Psoas muscle (tissue), 8 donors: ENCODE results near the gene EDDM3A. TPM values are rescaled to one million over a fixed set of nuclear protein-coding genes. Genes with fewer than 3 reads are reported as not detected.
A peak's percentile ranks its signal among the peaks of the same experiment; 100 is the strongest.

Experiments
- ATAC-seq, 4 donors: fragments of 200-7000 bp; cut with Tn5 transposase; one replicate each; pipeline ENCODE4 v1.9.1; 2020; ENCODE audit warnings: moderate library complexity in 3 of 4, mild to moderate bottlenecking in 2 of 4
- DNase-seq, 2 donors: peaks; one replicate each; pipeline ENCODE4 v3.0.0-alpha.2; 2020
- H3K27ac ChIP-seq: fragments of 200-600 bp; one replicate; pipeline ENCODE4 v1.8.0; 2022
- H3K27me3 ChIP-seq, 3 donors: fragments of 200-600 bp in 1 of 3; one replicate each; pipeline versions ENCODE4 v1.6.1 to v1.8.0; 2013 to 2022; ENCODE audit warnings: low read length in 2 of 3, mild to moderate bottlenecking in 2 of 3, moderate library complexity in 1 of 3; ENCODE audit not compliant: insufficient read depth in 3 of 3
- H3K36me3 ChIP-seq, 2 donors: fragments of 200-600 bp in 1 of 2; one replicate each; pipeline versions ENCODE4 v1.6.1 to v1.8.0; 2013 to 2022; ENCODE audit warnings: low read depth in 1 of 2, mild to moderate bottlenecking in 1 of 2, moderate library complexity in 1 of 2; ENCODE audit not compliant: insufficient read depth in 1 of 2
- H3K4me1 ChIP-seq: fragments of 200-600 bp; one replicate; pipeline ENCODE4 v1.8.0; 2022
- H3K4me3 ChIP-seq: fragments of 200-600 bp; one replicate; pipeline ENCODE4 v1.8.0; 2022; ENCODE audit warnings: mild to moderate bottlenecking
- H3K9me3 ChIP-seq: fragments of 200-600 bp; one replicate; pipeline ENCODE4 v1.8.0; 2022
- CTCF ChIP-seq: fragments of 200-600 bp; IDR thresholded peaks from one replicate; pipeline ENCODE4 v1.8.0; 2022; ENCODE audit warnings: antibody characterized with exemption
- WGBS, 3 donors: extraction: QIAGEN DNeasy Blood & Tissue Kit; methylation state at CpG; one replicate each; pipeline versions ENCODE4 v1.1.6 to v1.1.7; 2013; 5-methylcytosine and 5-hydroxymethylcytosine counted together
- intact Hi-C, 2 donors: fragments of 100-400 bp; cut with DNase I; formaldehyde crosslinking; loops; one replicate each; pipeline versions ENCODE4 v1.11.0 to v1.14.2; 2022
- polyA plus RNA-seq, 3 donors: library from polyadenylated mRNA; stranded (reverse); fragments of 200-250 nt; gene quantifications; one replicate each; pipeline ENCODE4 v1.2.3, GENCODE V29; 2013
- total RNA-seq, 4 donors: library from RNA; stranded (reverse); fragmentation: NEBNext Ultra II Directional in 2 of 4; extraction: Animal tissue kit (Norgen Biotek cat#: 25700) in 2 of 4; gene quantifications; one replicate each; pipeline versions ENCODE4 v1.2.1 to v1.2.4, GENCODE V29; 2021 to 2023
- donor health status: healthy with polysubstance abuse.
- donor health status: DM: no; HTN: no; CAD: no; lungs with moderate emphysema.
- donor health status: Bipolar disorder and iron deficiency.
- donor health status: healthy.
- donor health status: DM: yes; HTN: yes; CAD: no.
- donor health status: DM: no; HTN: no; CAD: no.
- donor health status: DM: no; HTN: no; CAD: no.
- donor health status: DM: yes; HTN: yes; CAD: no.

Gene EDDM3A
- total and polyA plus RNA-seq, 7 donors = 0.03 TPM; not detected in 6

DNA sequence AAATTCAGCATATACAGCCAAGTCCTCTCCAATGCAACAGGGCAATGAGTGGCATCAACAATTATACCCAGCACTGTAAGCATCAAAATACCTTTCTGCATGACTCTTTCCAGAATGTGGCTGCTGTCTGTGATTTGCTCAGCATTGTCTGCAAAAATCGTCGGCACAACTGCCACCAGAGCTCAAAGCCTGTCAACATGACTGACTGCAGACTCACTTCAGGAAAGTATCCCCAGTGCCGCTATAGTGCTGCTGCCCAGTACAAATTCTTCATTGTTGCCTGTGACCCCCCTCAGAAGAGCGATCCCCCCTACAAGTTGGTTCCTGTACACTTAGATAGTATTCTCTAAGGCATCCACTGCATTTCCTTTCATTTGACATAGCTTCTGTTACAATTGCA, 36.1 kb downstream of the EDDM3A start:
- H3K4me3 ChIP-seq = peak overlapping the region; percentile 39
- no peak overlapping the region for H3K27ac ChIP-seq
- no peak for TF ChIP-seq CTCF
- no peaks in the 10 kb centered on the region for H3K36me3 ChIP-seq
- no peaks in the 10 kb centered on the region for H3K9me3 ChIP-seq
- no peaks in the 10 kb centered on the region for H3K4me1 ChIP-seq
- DNase-seq = no peak
- H3K27me3 ChIP-seq = peaks cover 0 to 7% (median 3%) of the 10 kb centered on the region in 3 donors
- ATAC-seq = no peak
- intact Hi-C loops = no loop called here
- 12 to 17% (median 12%) methylated on average over 4 of the region's 4 CpGs for WGBS, 3 donors

DNA sequence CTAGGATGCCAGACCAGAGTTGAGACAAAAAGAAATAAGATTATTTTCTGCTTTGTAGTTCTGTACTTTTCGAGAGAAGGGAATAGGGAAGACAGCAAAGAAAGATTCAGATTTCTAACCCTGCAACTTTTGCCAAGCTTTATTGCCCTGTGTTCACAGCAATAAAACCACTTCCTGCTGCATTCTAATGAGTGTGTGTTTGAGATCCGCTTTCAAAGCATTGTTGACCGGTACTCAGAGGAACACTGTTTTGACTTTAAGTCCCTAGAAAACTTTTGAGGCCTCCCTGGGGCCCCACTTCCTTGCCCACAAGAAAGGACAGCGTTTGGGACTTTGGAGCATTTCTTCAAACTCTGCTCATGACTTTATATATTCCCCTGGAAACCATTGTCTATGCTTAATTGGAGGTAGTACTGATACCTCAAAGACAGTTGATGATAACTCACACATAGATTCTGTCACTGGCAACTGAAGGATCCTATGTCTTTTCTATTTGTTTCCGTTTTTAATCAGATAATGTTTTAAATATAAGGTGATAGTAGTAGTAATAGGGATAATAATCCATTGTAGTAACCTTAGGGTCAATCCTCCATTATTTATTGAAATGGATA, 36.7 kb downstream of the EDDM3A start:
- no peak for TF ChIP-seq CTCF
- peak overlapping the region; percentile 39 for H3K4me3 ChIP-seq
- intact Hi-C loops = no loop called here
- 3 to 7% (median 4%) methylated on average over 5 of the region's 5 CpGs for WGBS, 3 donors
- peaks cover 0 to 7% (median 3%) of the 10 kb centered on the region in 3 donors for H3K27me3 ChIP-seq
- DNase-seq (no peak), ATAC-seq (no peak)
- H3K4me1 ChIP-seq = no peaks in the 10 kb centered on the region
- no peaks in the 10 kb centered on the region for H3K36me3 ChIP-seq
- H3K9me3 ChIP-seq = no peaks in the 10 kb centered on the region
- no peak overlapping the region for H3K27ac ChIP-seq

- intact Hi-C loops = no loop called here
- Histone ChIP-seq H3K9me3 (no peaks in the 10 kb centered on the region), H3K4me3 (no peak overlapping the region), H3K27ac (no peak overlapping the region), H3K36me3 (no peaks in the 10 kb centered on the region), H3K4me1 (no peaks in the 10 kb centered on the region), H3K27me3 (peaks cover 0 to 7% (median 0%) of the 10 kb centered on the region in 3 donors)
- TF ChIP-seq CTCF = no peak
- DNase-seq (no peak), ATAC-seq (no peak)
- WGBS, 3 donors = 68 to 72% (median 69%) methylated on average over 4 of the region's 4 CpGs
These were observed 41.3 kb downstream of the EDDM3A start for GRCh38 chr14:20787025-20787424.

GRCh38 chr14:20789230-20789813, 43.6 kb downstream of the EDDM3A start:
- no peaks in the 10 kb centered on the region for H3K27me3 ChIP-seq
- no peaks in the 10 kb centered on the region for H3K4me1 ChIP-seq
- intact Hi-C loops = no loop called here
- no peak for DNase-seq
- H3K9me3 ChIP-seq = no peaks in the 10 kb centered on the region
- H3K27ac ChIP-seq = peak overlapping the region; percentile 31
- H3K36me3 ChIP-seq = no peaks in the 10 kb centered on the region
- H3K4me3 ChIP-seq = no peak overlapping the region
- TF ChIP-seq CTCF = no peak
- WGBS, 3 donors = 52 to 70% (median 58%) methylated on average over 3 of the region's 3 CpGs
- no peak for ATAC-seq
